Neural cell (in vitro differentiated cells): ENCODE data around the gene DNAJC16. TPM values are rescaled to one million over a fixed set of nuclear protein-coding genes. Genes with fewer than 3 reads are reported as not detected.
"Not testable (repeated sequence)": the region's sequence is repeated elsewhere in the genome, so short reads cannot be mapped to it uniquely, and the experiment has no call there.

Source experiments
- H2AFZ ChIP-seq: fragments of 200-600, 300-800 bp; sonication (generic), shearing (Covaris generic); 2 replicates; pipeline ENCODE4 v1.6.0; 2014; ENCODE audit warnings: low read depth, mild to moderate bottlenecking, antibody characterized with exemption, low read length, moderate library complexity
- H3F3A ChIP-seq: fragments of 200-600 bp; shearing (Covaris generic); 2 replicates; pipeline ENCODE4 v1.6.1; 2016; ENCODE audit warnings: mild to moderate bottlenecking, moderate library complexity, mixed read lengths, antibody characterized with exemption, low read length; ENCODE audit not compliant: insufficient read depth, poor library complexity, severe bottlenecking
- H3K27ac ChIP-seq: fragments of 200-600, 300-800 bp; sonication (generic), shearing (Covaris generic); 2 replicates; pipeline ENCODE4 v1.5.1; 2014; ENCODE audit warnings: mild to moderate bottlenecking, low read length, moderate library complexity
- H3K27me3 ChIP-seq: fragments of 300-800, 200-600 bp; sonication (generic), shearing (Covaris generic); 2 replicates; pipeline ENCODE4 v1.6.0; 2014; ENCODE audit warnings: mild to moderate bottlenecking, low read depth, low read length, moderate library complexity; ENCODE audit not compliant: insufficient read depth
- H3K36me3 ChIP-seq: fragments of 300-800, 200-600 bp; sonication (generic), shearing (Covaris generic); 2 replicates; pipeline ENCODE4 v1.5.1; 2014; ENCODE audit warnings: mild to moderate bottlenecking, antibody characterized with exemption, low read length, moderate library complexity; ENCODE audit not compliant: insufficient read depth
- H3K4me2 ChIP-seq: fragments of 300-800, 200-600 bp; sonication (generic), shearing (Covaris generic); 2 replicates; pipeline ENCODE4 v1.6.0; 2014; ENCODE audit warnings: mild to moderate bottlenecking, low read length
- H3K4me3 ChIP-seq: fragments of 300-800, 200-600 bp; sonication (generic), shearing (Covaris generic); 2 replicates; pipeline ENCODE4 v1.5.1; 2014; ENCODE audit warnings: mild to moderate bottlenecking, low read length, moderate library complexity
- H3K79me2 ChIP-seq: fragments of 200-600 bp; shearing (Covaris generic); replicated peaks from 2 replicates; pipeline ENCODE4 v1.6.0; 2014; ENCODE audit warnings: mild to moderate bottlenecking, low read length, moderate library complexity; ENCODE audit not compliant: insufficient read depth
- H3K9ac ChIP-seq: fragments of 300-800, 200-600 bp; sonication (generic), shearing (Covaris generic); 2 replicates; pipeline ENCODE4 v1.6.1; 2016; ENCODE audit warnings: mild to moderate bottlenecking, low read length, mixed read lengths
- H3K9me2 ChIP-seq: fragments of 200-600 bp; shearing (Covaris generic); 2 replicates; pipeline ENCODE4 v1.6.1; 2016; ENCODE audit warnings: mild to moderate bottlenecking, low read length, mixed read lengths; ENCODE audit not compliant: insufficient read depth
- H3K9me3 ChIP-seq: fragments of 200-600, 300-800 bp; sonication (generic), shearing (Covaris generic); 2 replicates; pipeline ENCODE4 v1.6.1; 2016; ENCODE audit warnings: mild to moderate bottlenecking, mixed run types, low read length, moderate library complexity, mixed read lengths
- H4K20me1 ChIP-seq: fragments of 200-600 bp; shearing (Covaris generic); 2 replicates; pipeline ENCODE4 v1.6.1; 2016; ENCODE audit warnings: mild to moderate bottlenecking, mixed run types; ENCODE audit not compliant: insufficient read depth
- EP300 ChIP-seq: fragments of 450-650 bp; conservative IDR thresholded peaks from 2 replicates; pipeline ENCODE4 v1.6.1; 2014; ENCODE audit warnings: antibody characterized with exemption, mild to moderate bottlenecking, moderate library complexity; ENCODE audit not compliant: poor library complexity, severe bottlenecking
- EZH2 ChIP-seq: fragments of 200-600, 300-800 bp; shearing (Covaris generic), sonication (generic); IDR thresholded peaks from 2 replicates; pipeline ENCODE4 v1.6.1; 2014; ENCODE audit warnings: antibody characterized with exemption, low read length, borderline replicate concordance, mild to moderate bottlenecking; ENCODE audit not compliant: insufficient read depth, poor library complexity, severe bottlenecking
- MXI1 ChIP-seq: fragments of 450-650 bp; conservative IDR thresholded peaks from 2 replicates; pipeline ENCODE4 v1.6.1; 2014; ENCODE audit warnings: antibody characterized with exemption, mild to moderate bottlenecking; ENCODE audit not compliant: poor library complexity, severe bottlenecking
- POLR2AphosphoS5 ChIP-seq: IDR thresholded peaks from 2 replicates; pipeline ENCODE4 v1.6.1; 2012
- RAD21 ChIP-seq: fragments of 450-650 bp; conservative IDR thresholded peaks from 2 replicates; pipeline ENCODE4 v1.6.1; 2014; ENCODE audit warnings: antibody characterized with exemption, mild to moderate bottlenecking, moderate library complexity
- SMC3 ChIP-seq: fragments of 450-650 bp; conservative IDR thresholded peaks from 2 replicates; pipeline ENCODE4 v1.6.1; 2014; ENCODE audit warnings: antibody characterized with exemption, mild to moderate bottlenecking, moderate library complexity; ENCODE audit not compliant: poor library complexity
- TAF1 ChIP-seq: IDR thresholded peaks from 2 replicates; pipeline ENCODE4 v1.6.1; 2012; ENCODE audit warnings: low read depth
- polyA plus RNA-seq: library from polyadenylated mRNA; depleted of rRNA; stranded (reverse); fragments of >200 nt; gene quantifications from 2 replicates; pipeline ENCODE4 v1.2.3, GENCODE V29; 2014
- TF ChIP-seq, protein P1 (sequence below): IDR thresholded peaks from 2 replicates; pipeline ENCODE4 v1.6.1; 2012; ENCODE audit warnings: borderline replicate concordance
- TF ChIP-seq, protein P2 (sequence below): fragments of 450-650 bp; IDR thresholded peaks from 2 replicates; pipeline ENCODE4 v1.5.1; 2014; ENCODE audit warnings: antibody characterized with exemption, mild to moderate bottlenecking, moderate library complexity; ENCODE audit not compliant: poor library complexity, severe bottlenecking

The DNAJC16 gene
- polyA plus RNA-seq, 1 donor from 2014 or later: 10.9 TPM

DNA sequence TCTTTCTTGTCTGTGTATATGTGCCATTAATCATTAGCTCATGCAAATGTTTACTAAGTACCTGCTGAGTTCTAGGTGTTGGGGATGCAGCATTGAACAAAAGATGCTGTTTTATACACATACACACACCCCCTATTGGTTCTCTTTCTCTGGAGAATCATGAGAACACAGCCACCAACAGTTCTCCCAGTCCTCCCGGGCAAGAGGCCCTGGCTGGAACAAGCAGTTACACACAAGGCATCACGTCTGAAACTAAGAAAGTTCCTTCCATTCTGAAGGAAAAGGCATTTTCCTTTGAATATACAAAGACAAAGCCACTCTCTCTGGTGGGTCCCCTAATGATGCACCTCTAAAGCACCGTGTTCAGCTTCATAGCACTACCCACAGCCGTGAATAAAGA lies 13.5 kb upstream of the DNAJC16 start:
- Histone ChIP-seq H3K9me2 (no peaks in the 10 kb centered on the region), H3K27me3 (no peaks in the 10 kb centered on the region), H4K20me1 (no peaks in the 10 kb centered on the region), H3F3A (no peaks in the 10 kb centered on the region), H3K9ac (no peak overlapping the region), H3K4me2 (no peak overlapping the region), H2AFZ (no peak overlapping the region), H3K36me3 (no peaks in the 10 kb centered on the region), H3K4me3 (no peak overlapping the region), H3K79me2 (no peaks in the 10 kb centered on the region), H3K27ac (no peak overlapping the region), H3K9me3 (no peaks in the 10 kb centered on the region)
- TF ChIP-seq, protein P1, sequence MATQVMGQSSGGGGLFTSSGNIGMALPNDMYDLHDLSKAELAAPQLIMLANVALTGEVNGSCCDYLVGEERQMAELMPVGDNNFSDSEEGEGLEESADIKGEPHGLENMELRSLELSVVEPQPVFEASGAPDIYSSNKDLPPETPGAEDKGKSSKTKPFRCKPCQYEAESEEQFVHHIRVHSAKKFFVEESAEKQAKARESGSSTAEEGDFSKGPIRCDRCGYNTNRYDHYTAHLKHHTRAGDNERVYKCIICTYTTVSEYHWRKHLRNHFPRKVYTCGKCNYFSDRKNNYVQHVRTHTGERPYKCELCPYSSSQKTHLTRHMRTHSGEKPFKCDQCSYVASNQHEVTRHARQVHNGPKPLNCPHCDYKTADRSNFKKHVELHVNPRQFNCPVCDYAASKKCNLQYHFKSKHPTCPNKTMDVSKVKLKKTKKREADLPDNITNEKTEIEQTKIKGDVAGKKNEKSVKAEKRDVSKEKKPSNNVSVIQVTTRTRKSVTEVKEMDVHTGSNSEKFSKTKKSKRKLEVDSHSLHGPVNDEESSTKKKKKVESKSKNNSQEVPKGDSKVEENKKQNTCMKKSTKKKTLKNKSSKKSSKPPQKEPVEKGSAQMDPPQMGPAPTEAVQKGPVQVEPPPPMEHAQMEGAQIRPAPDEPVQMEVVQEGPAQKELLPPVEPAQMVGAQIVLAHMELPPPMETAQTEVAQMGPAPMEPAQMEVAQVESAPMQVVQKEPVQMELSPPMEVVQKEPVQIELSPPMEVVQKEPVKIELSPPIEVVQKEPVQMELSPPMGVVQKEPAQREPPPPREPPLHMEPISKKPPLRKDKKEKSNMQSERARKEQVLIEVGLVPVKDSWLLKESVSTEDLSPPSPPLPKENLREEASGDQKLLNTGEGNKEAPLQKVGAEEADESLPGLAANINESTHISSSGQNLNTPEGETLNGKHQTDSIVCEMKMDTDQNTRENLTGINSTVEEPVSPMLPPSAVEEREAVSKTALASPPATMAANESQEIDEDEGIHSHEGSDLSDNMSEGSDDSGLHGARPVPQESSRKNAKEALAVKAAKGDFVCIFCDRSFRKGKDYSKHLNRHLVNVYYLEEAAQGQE: no peak
- TF ChIP-seq, protein P2, sequence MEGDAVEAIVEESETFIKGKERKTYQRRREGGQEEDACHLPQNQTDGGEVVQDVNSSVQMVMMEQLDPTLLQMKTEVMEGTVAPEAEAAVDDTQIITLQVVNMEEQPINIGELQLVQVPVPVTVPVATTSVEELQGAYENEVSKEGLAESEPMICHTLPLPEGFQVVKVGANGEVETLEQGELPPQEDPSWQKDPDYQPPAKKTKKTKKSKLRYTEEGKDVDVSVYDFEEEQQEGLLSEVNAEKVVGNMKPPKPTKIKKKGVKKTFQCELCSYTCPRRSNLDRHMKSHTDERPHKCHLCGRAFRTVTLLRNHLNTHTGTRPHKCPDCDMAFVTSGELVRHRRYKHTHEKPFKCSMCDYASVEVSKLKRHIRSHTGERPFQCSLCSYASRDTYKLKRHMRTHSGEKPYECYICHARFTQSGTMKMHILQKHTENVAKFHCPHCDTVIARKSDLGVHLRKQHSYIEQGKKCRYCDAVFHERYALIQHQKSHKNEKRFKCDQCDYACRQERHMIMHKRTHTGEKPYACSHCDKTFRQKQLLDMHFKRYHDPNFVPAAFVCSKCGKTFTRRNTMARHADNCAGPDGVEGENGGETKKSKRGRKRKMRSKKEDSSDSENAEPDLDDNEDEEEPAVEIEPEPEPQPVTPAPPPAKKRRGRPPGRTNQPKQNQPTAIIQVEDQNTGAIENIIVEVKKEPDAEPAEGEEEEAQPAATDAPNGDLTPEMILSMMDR: no peak
- TF ChIP-seq EZH2: no peak
- TF ChIP-seq RAD21: no peak
- no peak for TF ChIP-seq TAF1
- no peak for TF ChIP-seq SMC3
- TF ChIP-seq EP300: no peak
- TF ChIP-seq POLR2AphosphoS5: no peak

DNA sequence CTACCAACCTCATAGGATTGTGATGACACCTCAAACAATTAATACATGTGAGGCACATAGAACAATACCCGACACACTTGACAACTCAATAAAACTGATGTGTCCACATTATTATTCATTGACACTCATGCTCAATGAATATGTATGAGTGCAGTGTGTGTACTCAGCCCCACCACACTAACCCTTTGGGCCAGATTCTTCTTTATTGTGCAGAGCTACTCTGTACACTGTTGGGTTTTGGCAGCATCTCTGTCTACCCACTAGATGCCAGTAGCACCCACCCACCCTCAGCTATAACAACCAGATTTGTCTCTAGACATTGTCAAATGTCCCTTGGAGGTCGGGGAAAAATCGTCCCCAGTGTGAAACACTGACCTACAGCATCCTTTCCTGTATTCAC lies 12.7 kb upstream of the DNAJC16 start:
- H3K79me2 ChIP-seq: no peaks in the 10 kb centered on the region
- no peak overlapping the region for H3K9ac ChIP-seq
- H3K36me3 ChIP-seq: no peaks in the 10 kb centered on the region
- TF ChIP-seq MXI1: no peak
- TF ChIP-seq EZH2: no peak
- TF ChIP-seq, protein P1: no peak
- TF ChIP-seq TAF1: no peak
- no peak for TF ChIP-seq SMC3
- TF ChIP-seq POLR2AphosphoS5: no peak
- TF ChIP-seq, protein P2: no peak
- TF ChIP-seq EP300: no peak
- no peak for TF ChIP-seq RAD21
- H3K9me3 ChIP-seq: no peaks in the 10 kb centered on the region
- H3K9me2 ChIP-seq: no peaks in the 10 kb centered on the region
- H3K27ac ChIP-seq: no peak overlapping the region
- H3K4me3 ChIP-seq: no peak overlapping the region
- H3K4me2 ChIP-seq: no peak overlapping the region
- no peaks in the 10 kb centered on the region for H4K20me1 ChIP-seq
- H2AFZ ChIP-seq: no peak overlapping the region
- no peaks in the 10 kb centered on the region for H3F3A ChIP-seq
- H3K27me3 ChIP-seq: no peaks in the 10 kb centered on the region

DNA sequence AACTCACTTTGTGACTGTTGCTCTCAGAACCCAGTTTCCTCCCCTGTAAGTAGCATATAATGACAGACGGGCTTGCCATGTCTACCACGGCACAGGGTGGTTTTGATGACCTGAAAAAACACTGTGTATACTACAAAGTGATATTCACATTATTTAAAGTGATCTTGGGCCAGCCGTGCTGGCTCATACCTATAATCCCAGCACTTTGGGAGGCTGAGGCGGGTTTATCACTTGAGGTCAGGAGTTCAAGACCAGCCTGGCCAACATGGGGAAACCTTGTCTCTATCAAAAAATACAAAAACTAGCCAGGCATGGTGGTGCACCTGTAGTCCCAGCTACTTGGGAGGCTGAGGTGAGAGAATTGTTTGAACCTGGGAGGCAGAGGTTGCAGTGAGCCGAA lies 12.1 kb upstream of the DNAJC16 start:
- H3K36me3 ChIP-seq, H3F3A ChIP-seq, H2AFZ ChIP-seq, H3K4me2 ChIP-seq, H3K4me3 ChIP-seq, H3K9me2 ChIP-seq, H3K9ac ChIP-seq, H4K20me1 ChIP-seq, H3K27me3 ChIP-seq, H3K9me3 ChIP-seq, H3K27ac ChIP-seq, H3K79me2 ChIP-seq: not testable (repeated sequence)
